ENCODE results near the gene APBA1. TPM values are rescaled to one million over a fixed set of nuclear protein-coding genes. Genes with fewer than 3 reads are reported as not detected.

Gene APBA1
- total RNA-seq, 1 donor: 1.8 TPM

DNA sequence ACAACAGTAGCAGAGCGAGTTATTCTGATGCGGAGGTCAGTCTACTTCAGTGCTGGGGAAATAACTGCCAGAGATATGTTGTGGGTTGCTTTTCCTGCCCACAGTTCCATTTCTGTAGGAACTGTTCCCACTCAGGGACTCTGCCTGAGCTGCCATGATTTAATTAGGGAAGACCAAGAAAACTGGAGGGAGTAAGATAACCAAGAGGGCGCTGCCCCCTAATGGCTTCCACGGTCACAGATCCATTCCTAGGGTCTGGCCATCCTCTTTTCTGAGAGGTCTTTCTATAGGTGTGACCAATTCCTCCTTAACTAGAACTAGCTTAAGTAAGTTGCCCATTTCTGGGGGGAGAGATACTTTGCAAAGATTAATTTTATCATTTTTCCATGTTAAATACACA is 125.9 kb downstream of the APBA1 start:
- TF ChIP-seq, protein P1, sequence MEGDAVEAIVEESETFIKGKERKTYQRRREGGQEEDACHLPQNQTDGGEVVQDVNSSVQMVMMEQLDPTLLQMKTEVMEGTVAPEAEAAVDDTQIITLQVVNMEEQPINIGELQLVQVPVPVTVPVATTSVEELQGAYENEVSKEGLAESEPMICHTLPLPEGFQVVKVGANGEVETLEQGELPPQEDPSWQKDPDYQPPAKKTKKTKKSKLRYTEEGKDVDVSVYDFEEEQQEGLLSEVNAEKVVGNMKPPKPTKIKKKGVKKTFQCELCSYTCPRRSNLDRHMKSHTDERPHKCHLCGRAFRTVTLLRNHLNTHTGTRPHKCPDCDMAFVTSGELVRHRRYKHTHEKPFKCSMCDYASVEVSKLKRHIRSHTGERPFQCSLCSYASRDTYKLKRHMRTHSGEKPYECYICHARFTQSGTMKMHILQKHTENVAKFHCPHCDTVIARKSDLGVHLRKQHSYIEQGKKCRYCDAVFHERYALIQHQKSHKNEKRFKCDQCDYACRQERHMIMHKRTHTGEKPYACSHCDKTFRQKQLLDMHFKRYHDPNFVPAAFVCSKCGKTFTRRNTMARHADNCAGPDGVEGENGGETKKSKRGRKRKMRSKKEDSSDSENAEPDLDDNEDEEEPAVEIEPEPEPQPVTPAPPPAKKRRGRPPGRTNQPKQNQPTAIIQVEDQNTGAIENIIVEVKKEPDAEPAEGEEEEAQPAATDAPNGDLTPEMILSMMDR (IDR thresholded peaks at IDR 0.05; ENCODE audit: extremely low read depth, low read depth, low read length): peak; percentile 57
- no peaks in the 10 kb centered on the region for H3K9me3 ChIP-seq (ENCODE audit: low read depth, low read length)
- H3K27me3 ChIP-seq (ENCODE audit: insufficient read depth, low read length): peaks cover 3% of the 10 kb centered on the region
- no peaks in the 10 kb centered on the region for H3K79me2 ChIP-seq (ENCODE audit: insufficient read depth, low read length)
- DNase-seq (ENCODE audit: insufficient read length, low spot score, missing footprints): no peak
- H3K36me3 ChIP-seq (ENCODE audit: insufficient read depth, low read length): no peaks in the 10 kb centered on the region
- no peak overlapping the region for H3K4me2 ChIP-seq (ENCODE audit: insufficient read depth, low read length)
- no peaks in the 10 kb centered on the region for H4K20me1 ChIP-seq (ENCODE audit: insufficient read depth, low read length)
- H3K27ac ChIP-seq (ENCODE audit: low read depth, low read length): no peak overlapping the region
- no peak overlapping the region for H3K4me3 ChIP-seq (ENCODE audit: insufficient read depth, low read length)
- no peaks in the 10 kb centered on the region for H3K4me1 ChIP-seq (ENCODE audit: insufficient read depth, low read length)
- no peak overlapping the region for H2AFZ ChIP-seq (ENCODE audit: low read length)

DNA sequence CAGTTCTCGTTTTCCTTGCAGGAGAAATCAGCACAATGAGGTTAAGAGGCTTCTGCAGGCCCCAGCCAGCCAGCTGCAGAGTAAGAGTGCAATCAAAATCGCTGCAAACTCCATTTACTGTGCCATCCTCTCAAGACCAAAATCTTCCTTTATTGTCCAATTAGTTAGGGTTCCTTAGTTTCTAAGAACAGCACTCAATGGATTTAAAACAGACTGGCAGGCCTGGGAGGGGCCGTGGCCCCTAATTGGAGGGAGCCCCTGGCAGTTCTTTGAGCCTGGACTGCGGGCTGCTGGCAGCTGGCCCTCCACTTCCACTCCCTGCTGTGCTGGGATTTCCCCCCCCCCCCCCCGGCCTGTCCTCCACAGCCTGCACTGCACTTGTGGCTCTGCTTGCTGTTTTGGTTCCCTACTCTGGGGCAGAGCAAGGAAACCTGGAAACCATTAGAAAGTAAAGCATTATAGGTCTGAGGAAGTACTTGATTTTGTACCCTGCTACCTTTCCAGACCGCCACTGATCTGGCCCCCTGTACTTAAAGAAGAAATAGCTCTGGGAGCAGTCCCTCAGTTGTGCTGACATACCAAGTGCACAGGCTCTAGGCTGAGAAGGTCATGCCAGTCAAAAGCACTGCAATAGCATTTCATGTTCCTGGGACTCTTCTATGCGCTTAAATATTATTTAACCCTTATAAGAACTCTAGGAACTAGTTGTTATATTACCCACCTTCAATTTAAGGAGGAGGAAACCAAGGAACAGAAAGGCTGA is 129.0 kb downstream of the APBA1 start:
- H3K79me2 ChIP-seq (ENCODE audit: insufficient read depth, low read length): no peaks in the 10 kb centered on the region

DNA sequence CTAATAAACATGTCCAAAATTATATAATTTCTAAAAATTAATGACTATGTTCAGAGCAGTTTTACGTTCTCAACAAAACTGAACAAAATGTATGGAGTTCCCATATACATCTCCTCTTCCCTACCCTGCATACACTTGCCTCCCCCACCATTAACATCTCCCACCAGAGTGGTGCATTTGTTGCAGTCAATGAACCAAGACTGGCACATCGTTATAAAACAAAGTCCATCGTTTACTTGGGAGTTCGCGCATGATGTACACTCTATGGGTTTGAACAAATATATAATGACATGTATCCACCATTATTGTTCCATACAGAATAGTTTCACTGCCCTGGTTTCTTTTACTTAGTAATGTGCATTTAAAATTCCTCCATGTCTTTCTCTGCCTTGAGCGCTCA is 130.1 kb downstream of the APBA1 start:
- DNase-seq (ENCODE audit: insufficient read length, low spot score, missing footprints): no peak
- H3K9me3 ChIP-seq (ENCODE audit: low read depth, low read length): no peaks in the 10 kb centered on the region
- H3K27ac ChIP-seq (ENCODE audit: low read depth, low read length): no peak overlapping the region
- no peak overlapping the region for H3K4me3 ChIP-seq (ENCODE audit: insufficient read depth, low read length)
- no peaks in the 10 kb centered on the region for H3K79me2 ChIP-seq (ENCODE audit: insufficient read depth, low read length)
- H2AFZ ChIP-seq (ENCODE audit: low read length): no peak overlapping the region
- TF ChIP-seq, protein P1 (IDR thresholded peaks at IDR 0.05; ENCODE audit: extremely low read depth, low read depth, low read length): no peak
- H3K4me1 ChIP-seq (ENCODE audit: insufficient read depth, low read length): no peaks in the 10 kb centered on the region
- H4K20me1 ChIP-seq (ENCODE audit: insufficient read depth, low read length): no peaks in the 10 kb centered on the region
- H3K4me2 ChIP-seq (ENCODE audit: insufficient read depth, low read length): no peak overlapping the region
- no peaks in the 10 kb centered on the region for H3K36me3 ChIP-seq (ENCODE audit: insufficient read depth, low read length)
- no peaks in the 10 kb centered on the region for H3K27me3 ChIP-seq (ENCODE audit: insufficient read depth, low read length)

More for the DNA sequence above, 129.0 kb downstream of the APBA1 start:
- Histone ChIP-seq H3K4me3 (ENCODE audit: insufficient read depth, low read length) (no peak overlapping the region), H4K20me1 (ENCODE audit: insufficient read depth, low read length) (no peaks in the 10 kb centered on the region), H3K27me3 (ENCODE audit: insufficient read depth, low read length) (peaks cover 3% of the 10 kb centered on the region), H3K36me3 (ENCODE audit: insufficient read depth, low read length) (no peaks in the 10 kb centered on the region), H3K9me3 (ENCODE audit: low read depth, low read length) (no peaks in the 10 kb centered on the region), H3K27ac (ENCODE audit: low read depth, low read length) (no peak overlapping the region), H2AFZ (ENCODE audit: low read length) (peak overlapping the region; percentile 33), H3K4me2 (ENCODE audit: insufficient read depth, low read length) (no peak overlapping the region), H3K4me1 (ENCODE audit: insufficient read depth, low read length) (no peaks in the 10 kb centered on the region)
- TF ChIP-seq, protein P1 (IDR thresholded peaks at IDR 0.05; ENCODE audit: extremely low read depth, low read depth, low read length): no peak
- no peak for DNase-seq (ENCODE audit: insufficient read length, low spot score, missing footprints)

DNA sequence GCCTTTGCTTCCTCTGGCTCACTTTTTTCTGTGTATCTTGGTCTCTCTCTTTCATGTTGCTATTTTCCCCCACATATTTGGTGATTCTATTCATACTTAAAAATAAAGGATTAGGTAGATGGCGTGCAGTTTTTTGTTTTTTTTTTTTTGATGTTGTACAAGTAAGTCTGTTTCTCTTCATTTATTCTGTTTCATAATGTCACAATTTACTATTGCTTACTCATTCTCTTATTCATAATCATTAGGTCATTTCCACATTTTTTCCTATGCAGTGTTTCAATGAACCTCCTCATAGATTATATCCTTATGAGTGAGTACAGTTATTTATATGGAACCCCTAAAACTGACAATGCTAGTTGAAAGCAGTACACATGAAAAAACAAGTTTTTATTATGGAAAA is 136.3 kb downstream of the APBA1 start:
- peak; percentile 66 for DNase-seq (ENCODE audit: insufficient read length, low spot score, missing footprints)
- H2AFZ ChIP-seq (ENCODE audit: low read length): no peak overlapping the region
- H3K36me3 ChIP-seq (ENCODE audit: insufficient read depth, low read length): no peaks in the 10 kb centered on the region
- H4K20me1 ChIP-seq (ENCODE audit: insufficient read depth, low read length): no peaks in the 10 kb centered on the region
- no peaks in the 10 kb centered on the region for H3K27me3 ChIP-seq (ENCODE audit: insufficient read depth, low read length)
- H3K4me2 ChIP-seq (ENCODE audit: insufficient read depth, low read length): peak overlapping the region; percentile 6
- TF ChIP-seq, protein P1 (IDR thresholded peaks at IDR 0.05; ENCODE audit: extremely low read depth, low read depth, low read length): no peak
- H3K9me3 ChIP-seq (ENCODE audit: low read depth, low read length): no peaks in the 10 kb centered on the region
- H3K79me2 ChIP-seq (ENCODE audit: insufficient read depth, low read length): no peaks in the 10 kb centered on the region
- peaks cover 9% of the 10 kb centered on the region for H3K4me1 ChIP-seq (ENCODE audit: insufficient read depth, low read length)
- H3K27ac ChIP-seq (ENCODE audit: low read depth, low read length): peak overlapping the region; percentile 63
- H3K4me3 ChIP-seq (ENCODE audit: insufficient read depth, low read length): no peak overlapping the region
